Suppressor macrophage (primary cell): ENCODE data around the gene SRGAP1.
"Not testable (repeated sequence)": the region's sequence is repeated elsewhere in the genome, so short reads cannot be mapped to it uniquely, and the experiment has no call there.

Experiments used
- DNase-seq, 4 experiments: peaks; one replicate each; pipeline ENCODE4 v3.0.0-alpha.2; 2020 to 2022

Gene SRGAP1

DNA sequence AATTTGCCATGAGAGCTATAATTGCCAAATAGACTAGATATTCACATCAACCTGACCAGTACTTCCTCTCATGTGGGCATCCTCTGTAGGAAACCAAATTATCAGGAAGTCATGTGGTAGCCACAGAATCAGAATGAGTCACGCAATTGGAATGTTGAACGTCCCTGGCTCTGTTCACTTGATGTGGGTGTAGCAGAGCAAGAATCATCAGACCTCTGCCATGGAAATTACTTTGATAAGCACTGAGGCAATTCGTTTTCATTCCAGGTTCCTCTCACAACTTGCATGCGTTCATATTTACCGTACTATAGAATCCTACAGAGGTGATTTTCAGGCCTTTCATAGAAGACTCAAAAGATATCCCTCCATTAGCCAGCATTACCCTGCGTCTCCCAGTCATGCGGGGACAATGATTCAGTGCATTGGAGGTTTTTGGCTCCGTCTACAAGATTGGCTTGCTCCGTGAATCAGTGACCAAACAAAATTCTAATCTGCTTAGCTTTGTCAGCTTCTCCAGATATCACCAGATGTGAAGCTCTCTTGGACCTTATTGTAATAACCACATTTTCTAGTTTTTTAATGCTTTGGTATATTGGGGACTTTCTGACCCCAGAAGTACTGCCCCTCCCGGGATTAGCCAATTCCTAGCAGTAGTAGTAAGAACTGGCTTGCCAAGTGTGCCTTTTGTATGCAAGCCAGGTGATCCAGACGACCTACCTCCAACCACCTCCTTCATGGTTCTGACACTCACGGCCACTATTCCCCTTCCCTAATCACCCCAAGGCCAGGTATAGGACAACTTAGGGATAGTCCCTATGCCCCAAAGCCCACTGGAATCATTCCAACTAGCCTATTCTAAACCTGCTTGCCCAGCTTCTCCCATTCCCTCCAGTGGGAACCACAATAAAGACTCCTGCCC, 244.2 kb downstream of the SRGAP1 start:
- peak; percentile 84 to 97 (median 91) for DNase-seq

DNA sequence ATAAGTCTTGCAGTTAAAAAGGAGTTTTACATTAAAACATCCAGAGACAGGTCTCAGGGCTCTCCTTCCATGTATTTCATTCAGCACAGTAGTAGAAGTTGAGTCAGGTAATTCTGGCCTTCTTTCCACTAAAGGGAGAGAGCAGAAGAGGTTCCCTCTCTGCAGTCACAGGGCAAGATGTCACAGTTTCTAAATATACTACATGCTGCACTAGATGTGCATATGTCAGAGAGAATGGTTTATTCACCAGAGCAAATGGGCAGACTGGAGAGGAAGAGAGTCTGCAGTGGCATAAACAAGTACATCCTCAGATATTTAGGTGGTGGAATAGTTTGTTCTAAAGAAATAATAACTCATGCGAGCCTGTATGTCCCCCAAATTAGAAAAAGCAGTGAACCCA, 245.5 kb downstream of the SRGAP1 start:
- peak; percentile 49 to 83 (median 72) for DNase-seq

DNA sequence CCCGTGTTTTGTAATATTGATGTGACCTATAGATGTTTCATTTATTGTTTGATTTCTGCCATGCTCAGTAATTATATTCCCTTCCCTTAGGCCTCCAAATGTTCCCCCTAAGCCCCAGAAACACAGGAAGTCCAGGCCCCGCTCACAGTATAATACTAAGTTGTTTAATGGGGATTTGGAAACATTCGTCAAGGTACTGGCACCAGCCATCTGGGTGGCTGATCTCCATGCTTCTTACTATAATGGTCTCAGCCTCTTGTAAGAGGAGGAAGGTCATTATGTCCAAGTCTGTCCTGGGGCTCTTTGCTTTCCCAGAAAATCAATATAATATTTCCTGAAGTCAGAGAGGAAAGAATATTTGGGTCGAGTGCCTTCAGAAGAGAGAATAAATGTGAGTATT, 246.7 kb downstream of the SRGAP1 start:
- no peak for DNase-seq

DNA sequence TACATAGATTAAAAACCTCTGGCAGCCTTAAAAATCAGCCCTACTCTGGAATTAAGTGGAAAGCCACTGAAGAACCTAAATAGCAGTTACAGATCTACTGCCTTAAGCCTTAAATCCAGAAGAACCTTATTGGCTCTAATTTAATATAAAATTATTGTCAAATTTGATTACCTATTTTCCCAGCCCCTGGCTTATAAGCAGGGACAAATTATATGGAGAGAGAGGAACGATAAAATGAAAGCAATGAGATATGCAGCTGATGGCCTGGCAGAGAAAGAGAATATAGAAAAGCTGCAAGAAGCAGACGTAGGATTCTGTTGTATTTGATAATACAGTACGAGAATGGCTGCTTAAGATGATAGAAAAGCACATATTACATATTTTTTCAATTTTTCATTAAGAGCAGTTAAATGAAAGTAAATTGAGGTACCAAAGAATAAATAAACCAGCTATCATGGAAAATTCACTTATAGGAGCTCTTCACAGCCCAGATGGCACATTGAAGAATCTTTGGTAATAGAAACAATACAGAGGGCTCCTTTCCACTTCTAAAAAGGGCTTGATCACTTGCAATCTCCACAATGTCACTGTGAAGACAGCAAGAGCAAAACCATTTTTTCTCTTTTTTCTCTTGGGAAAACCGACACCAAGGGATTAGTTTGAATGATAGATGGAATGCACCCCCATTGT, 248.2 kb downstream of the SRGAP1 start:
- no peak for DNase-seq

DNA sequence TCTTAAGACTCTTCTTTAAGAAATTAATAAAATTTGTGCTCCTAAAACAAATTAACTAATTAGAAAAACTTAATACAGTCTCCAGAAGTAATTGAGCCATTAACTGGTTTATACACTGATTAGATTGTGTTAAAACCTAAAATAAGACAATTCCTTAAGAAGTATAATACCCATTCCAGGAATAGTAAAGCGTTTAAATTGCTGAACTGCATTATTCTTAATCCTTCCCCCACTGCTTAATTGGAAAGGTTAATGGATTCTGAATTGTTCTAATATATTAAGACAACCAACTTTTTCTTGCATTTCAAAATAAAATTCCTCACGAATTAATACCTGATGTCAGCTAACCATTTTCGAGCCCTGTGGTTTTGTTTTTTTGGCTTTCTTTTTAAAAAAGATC, 249.2 kb downstream of the SRGAP1 start:
- no peak for DNase-seq

DNA sequence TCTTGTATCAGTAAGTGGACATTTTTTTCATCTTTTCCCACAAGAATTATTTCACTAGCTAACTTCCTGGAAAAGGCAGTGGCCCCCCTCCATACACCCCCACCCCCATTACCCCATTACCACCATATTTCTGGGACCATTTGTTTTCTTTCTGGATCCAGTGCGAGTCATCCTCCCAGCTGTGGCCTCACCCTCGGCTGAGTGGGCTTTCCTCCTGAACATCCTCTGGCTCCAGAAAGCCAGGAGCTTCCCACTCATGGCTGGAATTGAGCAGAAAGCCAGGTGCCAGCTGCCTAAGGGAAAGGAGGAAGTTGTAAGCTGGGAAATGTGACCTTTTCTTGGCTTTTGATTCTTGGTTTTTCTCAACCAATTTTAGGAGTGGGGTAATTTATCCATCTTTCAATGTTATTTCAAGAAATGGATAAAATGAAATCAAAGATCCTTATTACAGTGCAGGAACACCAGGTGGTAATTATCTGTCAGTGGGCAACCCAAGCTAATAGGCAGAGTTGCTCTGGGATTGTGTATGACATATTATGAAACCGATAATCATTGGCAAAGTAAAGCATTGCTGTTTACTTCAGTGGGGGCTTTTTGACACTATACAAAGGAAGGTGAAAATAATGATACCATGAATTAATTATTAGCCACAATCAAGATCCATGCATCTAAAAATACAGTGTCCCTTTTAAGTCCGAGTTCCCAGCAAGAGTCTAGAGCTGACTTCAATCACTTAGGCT, 253.0 kb downstream of the SRGAP1 start:
- DNase-seq, result peak in 1 of 4 experiments; percentile 7

DNA sequence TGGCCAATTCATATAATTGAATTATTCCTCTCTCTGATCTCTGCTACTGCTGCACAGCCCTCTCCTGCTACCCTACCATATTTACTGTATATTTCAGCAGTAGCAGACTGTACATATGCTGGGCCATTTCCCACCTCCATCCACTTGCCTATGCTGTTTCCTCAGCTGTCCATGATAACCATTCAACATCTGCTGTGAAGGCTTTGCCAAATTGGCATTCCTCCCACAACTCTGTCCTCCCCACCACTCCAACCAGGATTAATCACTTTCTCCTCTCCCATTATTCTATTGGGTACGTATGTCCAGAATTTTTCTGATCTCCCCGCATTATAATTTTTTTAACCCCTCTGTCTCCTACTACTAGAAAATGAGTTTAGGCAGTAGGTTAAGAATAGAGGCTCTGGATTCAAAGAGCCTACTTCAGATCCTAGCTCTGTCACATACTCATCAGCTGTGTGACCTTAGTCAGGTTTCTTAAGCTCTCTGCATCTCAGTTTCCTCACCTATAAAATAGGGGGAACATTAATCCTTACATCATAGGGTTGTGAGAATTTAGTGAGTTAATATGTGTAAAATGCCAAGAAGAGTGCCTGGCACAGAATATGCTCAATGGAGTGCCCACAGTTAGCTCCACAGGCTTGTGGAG, 254.3 kb downstream of the SRGAP1 start:
- DNase-seq, result no peak

DNA sequence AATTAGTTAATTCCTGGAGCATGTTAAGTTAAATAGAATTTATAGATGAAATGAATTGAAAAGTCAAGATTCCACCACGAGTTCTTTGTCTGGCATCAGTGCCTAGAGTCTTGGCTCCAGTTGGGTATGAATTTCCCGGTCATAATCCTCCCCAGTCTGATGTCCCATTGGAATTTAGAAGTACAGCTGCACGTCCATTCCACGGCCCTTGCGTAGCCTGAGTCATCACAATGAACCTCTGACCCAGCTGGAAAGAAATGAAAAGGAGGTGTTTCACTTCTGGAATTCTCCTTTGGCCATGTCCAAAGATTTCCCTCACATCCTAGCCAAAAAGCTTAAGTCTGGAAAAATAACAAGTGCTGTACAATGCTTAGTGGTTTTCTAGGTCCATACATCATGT, 254.9 kb downstream of the SRGAP1 start:
- DNase-seq, result no peak

DNA sequence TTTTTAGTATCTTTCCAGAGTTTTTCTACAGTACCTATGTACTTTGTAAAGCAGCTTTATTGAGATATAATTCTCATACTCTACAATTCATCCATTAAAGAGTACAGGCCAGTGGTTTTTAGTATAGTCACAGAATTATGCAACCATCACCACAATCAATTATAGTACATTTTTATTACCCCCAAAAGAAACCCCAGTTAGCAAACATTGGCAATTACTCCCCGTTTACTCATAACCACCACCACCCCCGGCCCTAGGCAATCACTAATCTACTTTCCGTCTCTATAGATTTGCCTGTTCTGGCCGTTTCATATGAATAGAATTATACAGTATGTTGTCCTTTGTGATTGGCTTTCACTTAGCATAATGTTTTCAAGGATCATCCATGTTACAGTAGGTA, 257.8 kb downstream of the SRGAP1 start:
- DNase-seq, result no peak

DNA sequence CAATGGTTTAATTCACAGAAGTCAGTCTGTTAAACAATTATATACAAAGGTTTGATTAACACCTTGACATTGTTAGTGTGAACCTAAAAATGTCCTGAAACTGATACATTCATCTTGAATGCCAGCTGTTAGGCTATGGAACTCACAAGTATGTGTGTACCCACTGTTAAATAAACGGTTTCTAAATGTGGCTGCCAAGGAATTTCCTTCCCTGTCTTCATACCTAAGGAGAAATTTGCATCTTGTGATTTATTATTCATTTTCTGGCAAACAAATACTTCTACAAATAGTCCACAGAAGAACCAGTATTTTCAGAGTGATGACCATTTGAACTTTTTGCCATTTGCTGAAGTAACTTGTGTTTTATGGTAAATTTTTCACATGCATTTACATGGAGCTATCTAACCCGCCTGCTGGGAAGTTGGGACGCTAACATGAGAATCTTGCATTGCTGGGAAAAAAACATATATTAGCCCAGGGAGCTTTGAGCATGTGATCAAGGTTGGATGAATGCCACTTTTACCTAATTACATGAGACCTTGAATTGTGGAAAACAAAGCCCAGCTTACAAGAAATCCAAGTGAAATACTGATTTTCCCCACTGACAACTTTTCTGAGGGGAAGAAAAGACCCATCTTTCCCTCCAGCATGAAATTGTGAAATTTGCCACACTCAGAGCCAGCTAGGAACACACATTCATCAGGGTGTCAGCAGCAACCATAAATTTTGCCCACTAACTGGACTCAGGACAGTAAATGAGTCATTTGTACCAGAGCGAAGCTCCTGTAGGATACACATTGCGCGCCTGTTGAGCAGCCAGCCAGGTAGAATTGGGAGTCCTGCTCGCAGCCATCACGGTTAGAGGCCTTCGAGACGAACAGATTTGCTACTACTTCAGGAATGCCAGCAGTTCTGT, 259.6 kb downstream of the SRGAP1 start:
- DNase-seq, result no peak

DNA sequence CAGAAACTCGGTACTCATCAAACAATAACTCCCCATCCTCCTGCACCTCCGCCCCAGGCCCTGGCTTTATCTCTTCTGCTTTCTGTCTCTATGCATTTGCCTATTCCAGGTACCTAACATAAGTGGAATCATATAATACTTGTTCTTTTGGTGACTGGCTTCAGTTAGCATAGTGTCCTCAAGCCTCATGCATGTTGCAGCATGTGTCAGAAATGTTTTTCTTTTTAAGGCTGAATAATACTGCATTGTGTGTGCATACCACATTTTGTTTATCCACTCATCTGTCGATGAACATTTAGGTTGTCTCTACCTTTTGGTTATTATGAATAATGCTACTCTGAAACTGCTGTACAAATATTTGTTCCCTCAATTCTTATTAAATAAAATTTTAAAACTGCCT, 260.5 kb downstream of the SRGAP1 start:
- no peak for DNase-seq

DNA sequence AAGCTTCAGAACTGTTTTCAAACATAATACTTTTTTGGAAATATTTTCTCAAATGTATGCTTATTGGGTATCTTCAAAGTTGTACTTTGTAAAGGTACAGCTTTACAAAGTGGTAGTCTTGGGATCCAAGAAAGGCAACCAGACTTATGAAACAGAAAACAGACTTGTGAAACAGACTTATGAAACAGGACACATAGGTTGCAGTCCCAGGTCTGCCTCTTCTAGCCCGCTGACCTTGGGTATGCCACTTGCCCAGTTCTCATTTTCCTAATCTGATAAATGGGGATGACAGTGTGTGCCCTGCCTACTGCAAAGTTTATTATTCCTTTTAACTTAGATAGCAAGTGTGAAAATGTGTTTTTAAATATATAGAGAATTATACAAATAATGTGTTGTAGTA, 263.3 kb downstream of the SRGAP1 start:
- DNase-seq, result no peak

DNA sequence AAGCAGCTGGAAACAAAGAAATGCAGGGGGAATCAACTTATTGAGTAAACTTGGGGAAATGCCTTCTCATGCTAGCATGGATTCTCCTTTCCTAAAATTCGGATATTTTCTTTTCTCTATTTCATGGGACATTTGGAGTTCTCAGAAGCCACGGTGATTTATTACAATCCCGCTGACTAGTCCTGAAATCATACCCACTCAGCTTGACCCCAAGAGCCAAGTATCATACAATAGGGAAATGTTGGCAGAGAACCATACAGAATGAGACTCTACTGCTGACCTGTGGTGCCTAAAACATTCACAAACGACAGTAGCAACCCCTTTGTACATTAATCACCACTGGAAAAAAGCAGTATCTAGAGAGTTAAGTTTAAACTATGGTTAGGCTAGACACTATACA, 265.2 kb downstream of the SRGAP1 start:
- no peak for DNase-seq

DNA sequence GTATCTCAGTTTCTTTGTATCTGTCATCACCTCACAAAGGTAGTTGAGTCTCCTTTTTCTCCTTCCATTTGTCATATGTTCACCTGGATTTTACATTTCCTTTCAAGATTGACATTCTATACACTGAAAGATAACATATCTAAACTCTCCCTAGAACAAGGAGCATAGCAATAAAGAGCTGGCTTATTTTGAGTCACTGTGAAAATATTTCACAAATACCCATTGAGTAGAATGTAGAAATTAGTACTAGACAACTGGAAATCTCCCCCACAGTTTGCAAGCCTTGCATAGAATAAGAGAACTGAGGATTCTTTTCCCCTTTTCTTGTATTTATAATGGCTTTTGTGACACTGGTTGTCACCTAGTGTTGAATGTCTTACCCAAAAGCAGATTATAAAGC, 266.4 kb downstream of the SRGAP1 start:
- DNase-seq, result no peak

DNA sequence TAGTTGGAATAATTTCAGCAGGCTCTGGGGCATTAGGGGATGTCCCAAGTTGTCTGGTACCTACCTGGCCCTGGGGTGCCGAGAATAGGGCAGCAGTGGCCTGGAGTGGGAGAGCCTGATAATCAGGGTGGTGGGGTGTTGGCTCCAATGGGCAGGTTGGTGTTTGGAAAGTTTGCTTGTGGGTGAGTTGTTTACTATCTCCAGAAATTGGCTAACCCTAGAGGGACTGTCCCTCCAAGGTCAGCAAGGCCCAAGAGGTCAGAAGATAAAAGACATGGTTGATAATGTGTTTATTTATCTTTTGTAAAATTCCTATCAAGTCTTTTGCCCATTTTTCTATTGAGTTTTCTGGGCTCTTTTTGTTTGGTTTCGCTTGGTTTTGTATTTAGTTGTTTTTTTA, 272.5 kb downstream of the SRGAP1 start:
- no peak for DNase-seq

DNA sequence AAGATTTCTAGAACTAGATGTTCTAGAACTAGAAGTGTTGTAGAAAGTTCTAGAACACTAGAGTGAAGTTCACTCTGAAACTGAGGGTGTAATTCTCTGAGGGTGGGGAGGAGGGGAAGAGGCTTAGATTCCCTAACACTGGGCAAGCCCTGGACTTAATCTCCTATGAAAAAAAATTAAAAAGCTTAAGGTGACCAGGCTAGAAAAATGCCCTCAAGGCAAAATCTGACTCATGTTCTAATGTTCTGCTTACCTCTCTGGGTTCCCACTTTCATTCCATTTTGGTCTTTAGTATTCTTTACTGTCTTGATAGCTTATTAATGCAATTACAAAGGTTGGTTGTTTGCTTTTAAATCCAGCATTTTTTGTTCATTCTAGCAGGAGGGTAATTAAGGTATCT, 276.1 kb downstream of the SRGAP1 start:
- no peak for DNase-seq

DNA sequence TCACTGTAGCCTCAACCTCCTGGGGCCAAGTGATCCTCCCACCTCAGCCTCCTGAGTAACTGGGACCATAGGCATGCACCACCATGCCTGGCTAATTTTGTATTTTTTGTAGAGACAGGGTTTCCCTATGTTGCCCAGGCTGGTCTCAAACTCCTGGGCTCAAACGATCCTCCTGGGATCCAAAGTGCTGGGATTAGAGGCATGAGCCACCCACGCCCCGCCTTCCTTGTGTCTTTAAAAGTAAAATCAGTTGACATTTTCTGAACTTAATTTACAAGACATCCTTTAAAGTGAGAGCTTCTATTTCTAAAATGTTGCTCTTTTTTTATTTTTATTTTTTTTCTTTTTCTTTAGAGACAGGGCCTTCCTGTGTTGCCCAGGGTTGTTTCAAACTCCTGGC, 276.6 kb downstream of the SRGAP1 start:
- not testable (repeated sequence) for DNase-seq

DNA sequence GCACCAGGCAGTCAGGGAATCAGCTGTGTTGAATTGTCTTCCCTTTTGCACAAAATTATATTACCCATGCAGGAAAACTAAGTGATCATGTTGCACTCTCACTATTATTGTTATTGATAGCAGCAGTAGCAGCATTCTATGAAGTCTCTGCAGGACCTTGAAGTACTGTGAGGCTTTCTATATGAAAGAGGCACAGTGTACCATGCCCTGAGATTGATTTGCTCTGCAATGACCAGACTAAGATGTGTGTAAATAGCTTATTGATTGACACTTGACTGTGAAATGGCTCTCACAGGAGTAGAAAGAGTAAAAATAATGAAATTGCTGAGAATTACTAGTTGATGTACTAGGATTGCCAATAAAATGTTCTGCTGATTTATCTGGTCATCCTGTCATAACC, 277.7 kb downstream of the SRGAP1 start:
- DNase-seq, result no peak

DNA sequence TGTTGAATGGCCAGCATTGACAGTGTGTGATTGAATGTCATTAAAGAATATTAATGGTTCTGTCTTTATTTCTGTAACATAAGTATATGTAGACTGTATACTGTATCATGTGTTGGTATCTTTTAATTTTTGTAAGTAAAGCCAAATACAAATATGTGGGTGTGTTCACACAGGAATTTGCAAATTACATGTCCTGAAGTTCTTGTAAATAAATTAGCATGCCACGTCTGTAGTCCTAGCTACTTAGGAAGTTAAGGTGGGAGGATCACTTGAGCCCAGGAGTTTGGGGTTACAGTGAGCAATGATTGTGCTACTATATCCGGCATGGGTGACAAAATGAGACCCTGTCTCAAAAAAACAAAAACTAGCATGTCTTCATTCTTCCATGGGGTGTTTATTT, 278.5 kb downstream of the SRGAP1 start:
- DNase-seq, result no peak

DNA sequence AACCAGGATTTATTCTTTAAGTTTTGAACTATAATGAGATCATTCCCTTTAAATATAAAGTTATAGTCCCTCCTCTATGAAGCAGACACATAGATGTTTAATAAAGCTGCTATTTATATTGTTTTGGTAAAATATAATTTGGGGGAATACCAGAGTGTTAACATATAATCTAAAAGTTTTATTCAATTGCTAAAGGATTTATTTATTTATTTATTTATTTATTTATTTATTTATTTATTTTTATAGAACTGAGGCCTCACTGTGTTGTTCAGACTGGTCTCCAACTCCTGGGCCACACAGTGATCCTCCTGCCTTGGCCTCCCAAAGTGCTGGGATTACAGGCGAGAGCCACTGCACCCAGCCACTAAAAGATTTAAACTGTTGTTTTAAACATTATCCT, 278.9 kb downstream of the SRGAP1 start:
- DNase-seq, result no peak

DNA sequence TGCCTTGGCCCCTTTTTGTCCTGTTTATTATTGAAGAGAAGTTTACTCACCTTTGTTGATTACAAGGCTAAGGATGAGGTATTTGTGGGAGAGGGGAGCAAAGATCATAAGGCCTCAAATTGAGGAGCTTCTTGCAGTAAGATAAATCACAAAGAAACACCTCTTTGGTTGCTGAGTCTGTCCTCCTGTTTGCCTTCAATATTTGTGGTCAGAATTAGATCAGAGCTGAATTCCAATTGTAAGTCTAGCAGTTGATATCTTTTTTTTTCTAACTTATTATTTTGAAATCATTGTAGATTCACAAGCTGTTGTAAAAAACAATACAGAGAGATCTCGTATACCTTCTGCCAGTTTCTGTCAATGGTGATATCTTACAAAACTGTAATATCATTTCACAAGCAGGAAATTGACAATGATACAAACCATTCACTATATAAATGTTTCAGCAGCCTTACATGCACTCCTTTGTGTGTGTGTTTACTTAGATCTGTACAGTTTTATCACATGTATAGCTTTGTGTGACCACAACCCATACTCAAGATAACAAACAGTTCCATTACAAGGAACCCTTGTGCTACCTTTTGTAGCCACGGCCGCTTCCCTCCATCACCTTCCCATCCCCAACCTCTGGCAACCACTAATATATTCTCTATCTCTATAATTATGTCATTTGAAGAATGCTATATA, 280.2 kb downstream of the SRGAP1 start:
- DNase-seq, result no peak
